NCI-H510A (cell line): ENCODE data around the gene ANKRD10.

Experiments
- DNase-seq: peaks from one replicate; lab custom pipeline; 2025; lab: John Stamatoyannopoulos, UW

Gene ANKRD10

GRCh38 chr13:110885966-110886869 lies 28.7 kb downstream of the ANKRD10 start:
- no peak for DNase-seq

GRCh38 chr13:110885516-110885915 lies 29.4 kb downstream of the ANKRD10 start:
- DNase-seq, result no peak

GRCh38 chr13:110884517-110884916 lies 30.4 kb downstream of the ANKRD10 start:
- no peak for DNase-seq

GRCh38 chr13:110883542-110883941 lies 31.3 kb downstream of the ANKRD10 start:
- no peak for DNase-seq

- no peak for DNase-seq
These were observed 31.9 kb downstream of the ANKRD10 start for GRCh38 chr13:110882972-110883371.

GRCh38 chr13:110881839-110882627 lies 32.8 kb downstream of the ANKRD10 start:
- DNase-seq, result no peak

- no peak for DNase-seq
These were observed 34.2 kb downstream of the ANKRD10 start for GRCh38 chr13:110880627-110881026.

GRCh38 chr13:110879482-110879881 lies 35.4 kb downstream of the ANKRD10 start:
- no peak for DNase-seq

- no peak for DNase-seq
These were observed 37.1 kb downstream of the ANKRD10 start for GRCh38 chr13:110877737-110878258.

- DNase-seq, result no peak
These were observed 38.3 kb downstream of the ANKRD10 start for GRCh38 chr13:110876609-110877008.

GRCh38 chr13:110875241-110875640 lies 39.6 kb downstream of the ANKRD10 start:
- DNase-seq, result no peak

- peak; percentile 41 for DNase-seq
These were observed 40.3 kb downstream of the ANKRD10 start for GRCh38 chr13:110874508-110874960.

GRCh38 chr13:110873639-110874507 lies 41.0 kb downstream of the ANKRD10 start:
- no peak for DNase-seq

GRCh38 chr13:110872768-110873638 lies 41.9 kb downstream of the ANKRD10 start:
- DNase-seq, result no peak

- DNase-seq, result no peak
These were observed 42.7 kb downstream of the ANKRD10 start for GRCh38 chr13:110872034-110872767.

GRCh38 chr13:110869805-110870706 lies 44.8 kb downstream of the ANKRD10 start:
- no peak for DNase-seq

GRCh38 chr13:110869231-110869804 lies 45.6 kb downstream of the ANKRD10 start:
- no peak for DNase-seq

- no peak for DNase-seq
These were observed 46.1 kb downstream of the ANKRD10 start for GRCh38 chr13:110868720-110869119.

GRCh38 chr13:110867380-110867779 lies 47.5 kb downstream of the ANKRD10 start:
- DNase-seq, result no peak
